Tibial nerve (tissue), 3 donors: ENCODE data around the gene NLRP10.

Source experiments
- POLR2A ChIP-seq, 2 donors: fragments of 450-650 bp; IDR thresholded peaks; one replicate each; pipeline ENCODE4 v1.6.1; 2017; ENCODE audit warnings: antibody characterized with exemption in 2 of 2, mild to moderate bottlenecking in 2 of 2, moderate library complexity in 2 of 2
- TF ChIP-seq, protein P1 (sequence below), 5 experiments: fragments of 200-600 bp in 3 of 5; fragments of 450-650 bp in 2 of 5; sonication (generic) in 3 of 5; IDR thresholded peaks; one replicate each; pipeline ENCODE4 v1.5.1; 2016 to 2019; ENCODE audit warnings: antibody characterized with exemption in 5 of 5, mild to moderate bottlenecking in 3 of 5, moderate library complexity in 2 of 5

DNA sequence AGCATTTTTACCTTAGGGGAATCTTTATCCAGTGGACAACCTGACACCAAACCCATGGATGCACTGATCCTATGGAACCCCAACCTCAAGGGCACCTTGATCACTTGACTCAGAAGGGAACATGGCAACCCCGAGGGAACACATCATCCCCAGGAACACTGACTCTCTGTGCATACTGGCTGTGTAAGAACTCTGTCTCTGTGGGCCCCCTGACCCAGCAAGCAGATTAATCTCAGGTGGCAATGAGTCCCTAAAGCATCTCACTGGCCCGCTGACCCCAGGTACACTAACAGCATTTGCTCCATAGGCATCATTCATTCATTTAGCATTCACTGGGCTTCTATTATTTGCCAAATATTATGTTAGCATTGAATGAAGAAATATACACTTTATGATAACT, 38.8 kb upstream of the NLRP10 start:
- TF ChIP-seq POLR2A (IDR thresholded peaks at IDR 0.05), result no peak
- TF ChIP-seq, protein P1, sequence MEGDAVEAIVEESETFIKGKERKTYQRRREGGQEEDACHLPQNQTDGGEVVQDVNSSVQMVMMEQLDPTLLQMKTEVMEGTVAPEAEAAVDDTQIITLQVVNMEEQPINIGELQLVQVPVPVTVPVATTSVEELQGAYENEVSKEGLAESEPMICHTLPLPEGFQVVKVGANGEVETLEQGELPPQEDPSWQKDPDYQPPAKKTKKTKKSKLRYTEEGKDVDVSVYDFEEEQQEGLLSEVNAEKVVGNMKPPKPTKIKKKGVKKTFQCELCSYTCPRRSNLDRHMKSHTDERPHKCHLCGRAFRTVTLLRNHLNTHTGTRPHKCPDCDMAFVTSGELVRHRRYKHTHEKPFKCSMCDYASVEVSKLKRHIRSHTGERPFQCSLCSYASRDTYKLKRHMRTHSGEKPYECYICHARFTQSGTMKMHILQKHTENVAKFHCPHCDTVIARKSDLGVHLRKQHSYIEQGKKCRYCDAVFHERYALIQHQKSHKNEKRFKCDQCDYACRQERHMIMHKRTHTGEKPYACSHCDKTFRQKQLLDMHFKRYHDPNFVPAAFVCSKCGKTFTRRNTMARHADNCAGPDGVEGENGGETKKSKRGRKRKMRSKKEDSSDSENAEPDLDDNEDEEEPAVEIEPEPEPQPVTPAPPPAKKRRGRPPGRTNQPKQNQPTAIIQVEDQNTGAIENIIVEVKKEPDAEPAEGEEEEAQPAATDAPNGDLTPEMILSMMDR (IDR thresholded peaks at IDR 0.05), result no peak
